ENCODE results near the gene CHPF2. TPM values are rescaled to one million over a fixed set of nuclear protein-coding genes. Genes with fewer than 3 reads are reported as not detected.

Gene CHPF2
- total RNA-seq, 1 experiment from 2014 or later = 48.1 TPM

GRCh38 chr7:151280388-151281019 is 48.2 kb downstream of the CHPF2 start:
- no TSS peak for BruUV-seq (replicated peaks)
- Mint-ChIP-seq H3K27me3 (ENCODE audit: unreplicated experiment) (peaks cover 97% of the 10 kb centered on the region), H3K36me3 (ENCODE audit: insufficient read depth, unreplicated experiment) (no peaks in the 10 kb centered on the region), H3K9me3 (ENCODE audit: low read depth, unreplicated experiment) (no peaks in the 10 kb centered on the region), H3K4me1 (ENCODE audit: low read depth, unreplicated experiment) (no peaks in the 10 kb centered on the region), H3K27ac (ENCODE audit: unreplicated experiment) (no peak overlapping the region), H3K4me3 (ENCODE audit: low read depth, unreplicated experiment) (no peak overlapping the region)
- CTCF ChIA-PET = interaction anchor here (0.5 kb wide), 1 partner anchor 31 kb away, joined by 9 read pairs; no protein-coding TSS in a partner anchor
- TF ChIP-seq CTCF (IDR thresholded peaks at IDR 0.05; ENCODE audit: unreplicated experiment) = no peak
- intact Hi-C loops (cut with micrococcal nuclease; ENCODE audit: unreplicated experiment) = no loop called here
- no peak for DNase-seq

GRCh38 chr7:151281686-151282085 is 49.4 kb downstream of the CHPF2 start:
- no peaks in the 10 kb centered on the region for H3K36me3 Mint-ChIP-seq (ENCODE audit: insufficient read depth, unreplicated experiment)
- no peak for TF ChIP-seq CTCF (IDR thresholded peaks at IDR 0.05; ENCODE audit: unreplicated experiment)
- H3K4me3 Mint-ChIP-seq (ENCODE audit: low read depth, unreplicated experiment) = no peak overlapping the region
- peaks cover 88% of the 10 kb centered on the region for H3K27me3 Mint-ChIP-seq (ENCODE audit: unreplicated experiment)
- no peaks in the 10 kb centered on the region for H3K4me1 Mint-ChIP-seq (ENCODE audit: low read depth, unreplicated experiment)
- H3K27ac Mint-ChIP-seq (ENCODE audit: unreplicated experiment) = no peak overlapping the region
- CTCF ChIA-PET = interaction anchor here (0.7 kb wide), 1 partner anchor 10 kb away, joined by 4 read pairs; no protein-coding TSS in a partner anchor
- intact Hi-C loops (cut with micrococcal nuclease; ENCODE audit: unreplicated experiment) = no loop called here
- no TSS peak for BruUV-seq (replicated peaks)
- H3K9me3 Mint-ChIP-seq (ENCODE audit: low read depth, unreplicated experiment) = no peaks in the 10 kb centered on the region
- DNase-seq = no peak

- BruUV-seq (replicated peaks) = no TSS peak
- CTCF ChIA-PET = interaction anchor here (0.7 kb wide), 1 partner anchor 11 kb away, joined by 4 read pairs; no protein-coding TSS in a partner anchor
- H3K27me3 Mint-ChIP-seq (ENCODE audit: unreplicated experiment) = peaks cover 83% of the 10 kb centered on the region
Observed at GRCh38 chr7:151282111-151282510, 49.8 kb downstream of the CHPF2 start.

GRCh38 chr7:151283302-151283701 is 51.0 kb downstream of the CHPF2 start:
- Mint-ChIP-seq H3K27me3 (ENCODE audit: unreplicated experiment) (peaks cover 74% of the 10 kb centered on the region), H3K4me3 (ENCODE audit: low read depth, unreplicated experiment) (no peak overlapping the region), H3K27ac (ENCODE audit: unreplicated experiment) (no peak overlapping the region), H3K4me1 (ENCODE audit: low read depth, unreplicated experiment) (no peaks in the 10 kb centered on the region), H3K36me3 (ENCODE audit: insufficient read depth, unreplicated experiment) (no peaks in the 10 kb centered on the region), H3K9me3 (ENCODE audit: low read depth, unreplicated experiment) (no peaks in the 10 kb centered on the region)
- no TSS peak for BruUV-seq (replicated peaks)
- no peak for TF ChIP-seq CTCF (IDR thresholded peaks at IDR 0.05; ENCODE audit: unreplicated experiment)
- intact Hi-C loops (cut with micrococcal nuclease; ENCODE audit: unreplicated experiment) = no loop called here
- no peak for DNase-seq
- CTCF ChIA-PET = no interaction called here

More at GRCh38 chr7:151282111-151282510, 49.8 kb downstream of the CHPF2 start:
- H3K4me3 Mint-ChIP-seq (ENCODE audit: low read depth, unreplicated experiment) = no peak overlapping the region
- no peaks in the 10 kb centered on the region for H3K9me3 Mint-ChIP-seq (ENCODE audit: low read depth, unreplicated experiment)
- intact Hi-C loops (cut with micrococcal nuclease; ENCODE audit: unreplicated experiment) = no loop called here
- TF ChIP-seq CTCF (IDR thresholded peaks at IDR 0.05; ENCODE audit: unreplicated experiment) = no peak
- no peaks in the 10 kb centered on the region for H3K36me3 Mint-ChIP-seq (ENCODE audit: insufficient read depth, unreplicated experiment)
- no peaks in the 10 kb centered on the region for H3K4me1 Mint-ChIP-seq (ENCODE audit: low read depth, unreplicated experiment)
- H3K27ac Mint-ChIP-seq (ENCODE audit: unreplicated experiment) = no peak overlapping the region
- no peak for DNase-seq
